ENCODE data around the gene MCAM. TPM values are rescaled to one million over a fixed set of nuclear protein-coding genes. Genes with fewer than 3 reads are reported as not detected.
A peak's percentile ranks its signal among the peaks of the same experiment; 100 is the strongest.

Gene MCAM
- total RNA-seq, 2 experiments from 2014 or later = 0.69 to 1.3 TPM

GRCh38 chr11:119362741-119363080 lies 45.8 kb upstream of the MCAM start:
- POLR2A ChIA-PET = interaction anchor here (1.1 to 4.5 kb wide), 3 partner anchors 12 to 256 kb away, joined by 3 to 26 read pairs (median 4); partner anchors contain the start of genes C2CD2L and RNF26
- Histone ChIP-seq H3K4me3 (ENCODE audit: low read depth, low read length, poor library complexity, severe bottlenecking) (peak overlapping the region; percentile 78), H3K9me2 (ENCODE audit: insufficient read depth, low read length) (no peaks in the 10 kb centered on the region), H3K4me2 (ENCODE audit: low read length) (peak overlapping the region; percentile 92), H3K36me3 (ENCODE audit: insufficient read depth, low read length) (peaks cover 19% of the 10 kb centered on the region), H3K79me2 (ENCODE audit: insufficient read depth, low read depth, low read length) (peaks cover 27% of the 10 kb centered on the region), H4K20me1 (ENCODE audit: insufficient read depth, low read length) (no peaks in the 10 kb centered on the region), H3K4me1 (ENCODE audit: insufficient read depth, low read length, poor library complexity, severe bottlenecking) (peaks cover 82% of the 10 kb centered on the region), H3K27ac (ENCODE audit: low read depth, low read length, poor library complexity, severe bottlenecking) (peak overlapping the region; percentile 83), H3K9me3 (ENCODE audit: low read length) (no peaks in the 10 kb centered on the region), H2AFZ (ENCODE audit: low read length) (no peak overlapping the region)
- CTCF ChIA-PET (ENCODE audit: unreplicated experiment) = interaction anchor here (0.7 to 2.0 kb wide), 3 partner anchors 8 to 60 kb away, joined by 3 to 7 read pairs (median 4); partner anchors contain the start of gene USP2
- BruUV-seq (replicated peaks) = no TSS peak
- intact Hi-C loops (cut with micrococcal nuclease; ENCODE audit: unreplicated experiment) = loop anchor here (5.0 kb wide), 1 partner anchor 120 kb away; no protein-coding TSS in a partner anchor
- peak; percentile 55 for DNase-seq (ENCODE audit: low spot score)
- TF ChIP-seq CTCF (conservative IDR thresholded peaks at IDR 0.05; ENCODE audit: low read length) (no peak), EZH2phosphoT487 (IDR thresholded peaks at IDR 0.05; ENCODE audit: borderline replicate concordance, low read depth, low read length) (no peak)

- Histone ChIP-seq H3K9me2 (ENCODE audit: insufficient read depth, low read length) (no peaks in the 10 kb centered on the region), H3K4me2 (ENCODE audit: low read length) (peak overlapping the region; percentile 92), H3K4me1 (ENCODE audit: insufficient read depth, low read length, poor library complexity, severe bottlenecking) (peaks cover 82% of the 10 kb centered on the region), H3K79me2 (ENCODE audit: insufficient read depth, low read depth, low read length) (peaks cover 27% of the 10 kb centered on the region), H3K36me3 (ENCODE audit: insufficient read depth, low read length) (peaks cover 24% of the 10 kb centered on the region), H4K20me1 (ENCODE audit: insufficient read depth, low read length) (no peaks in the 10 kb centered on the region), H3K9me3 (ENCODE audit: low read length) (no peaks in the 10 kb centered on the region), H3K27ac (ENCODE audit: low read depth, low read length, poor library complexity, severe bottlenecking) (peak overlapping the region; percentile 83), H3K4me3 (ENCODE audit: low read depth, low read length, poor library complexity, severe bottlenecking) (peak overlapping the region; percentile 78), H2AFZ (ENCODE audit: low read length) (no peak overlapping the region)
- DNase-seq (ENCODE audit: low spot score) = peak; percentile 32
- ChIA-PET CTCF (ENCODE audit: unreplicated experiment) (interaction anchor here (0.7 to 2.0 kb wide), 5 partner anchors 9 to 59 kb away, joined by 3 to 8 read pairs (median 7); partner anchors contain the start of gene USP2), POLR2A (interaction anchor here (0.7 to 4.5 kb wide), 7 partner anchors 13 to 277 kb away, joined by 3 to 26 read pairs (median 4); partner anchors contain the start of genes C2CD2L, HMBS and RNF26)
- BruUV-seq (replicated peaks) = TSS peak; percentile 60
- TF ChIP-seq CTCF (conservative IDR thresholded peaks at IDR 0.05; ENCODE audit: low read length) (no peak), EZH2phosphoT487 (IDR thresholded peaks at IDR 0.05; ENCODE audit: borderline replicate concordance, low read depth, low read length) (no peak)
- intact Hi-C loops (cut with micrococcal nuclease; ENCODE audit: unreplicated experiment) = loop anchor here (5.0 kb wide), 1 partner anchor 120 kb away; no protein-coding TSS in a partner anchor
Observed at GRCh38 chr11:119361941-119362725, 45.2 kb upstream of the MCAM start.

Measured in OCI-LY7 (cell line).